Measurements from ENCODE around the gene PRKG1.

- TF ChIP-seq CTCF (IDR thresholded peaks at IDR 0.05; ENCODE audit: low read depth, low read length, poor library complexity, severe bottlenecking) (no peak), EZH2phosphoT487 (IDR thresholded peaks at IDR 0.05; ENCODE audit: borderline replicate concordance, low read length) (no peak)
Measured at GRCh38 chr10:51972733-51973346, 898.6 kb downstream of the PRKG1 start.
